Karpas-422 (cell line): ENCODE measurements around the gene MAP3K3. TPM values are rescaled to one million over a fixed set of nuclear protein-coding genes. Genes with fewer than 3 reads are reported as not detected.

Source experiments
- DNase-seq: peaks from one replicate; pipeline ENCODE4 v3.0.0-alpha.2; 2015
- H2AFZ ChIP-seq: fragments of 200-600 bp; sonication (generic); 2 replicates; pipeline ENCODE4 v1.6.1; 2014; ENCODE audit warnings: antibody characterized with exemption, low read length, mixed read lengths
- H3K27ac ChIP-seq: fragments of 200-600 bp; sonication (generic); 2 replicates; pipeline ENCODE4 v1.5.1; 2014; ENCODE audit warnings: mild to moderate bottlenecking, low read length, moderate library complexity
- H3K27me3 ChIP-seq: fragments of 200-600 bp; sonication (generic); 2 replicates; pipeline ENCODE4 v1.6.1; 2014; ENCODE audit warnings: low read length, mixed read lengths
- H3K36me3 ChIP-seq: fragments of 200-600 bp; sonication (generic); 2 replicates; pipeline ENCODE4 v1.6.1; 2014; ENCODE audit warnings: low read length, mixed read lengths; ENCODE audit not compliant: insufficient read depth
- H3K4me1 ChIP-seq: fragments of 200-600 bp; sonication (generic); 2 replicates; pipeline ENCODE4 v1.6.1; 2014; ENCODE audit warnings: mild to moderate bottlenecking, low read length, mixed read lengths
- H3K4me2 ChIP-seq: fragments of 200-600 bp; sonication (generic); 2 replicates; pipeline ENCODE4 v1.6.1; 2014; ENCODE audit warnings: low read length, low read depth, mild to moderate bottlenecking; ENCODE audit not compliant: poor library complexity, severe bottlenecking
- H3K4me3 ChIP-seq: fragments of 200-600 bp; sonication (generic); 2 replicates; pipeline ENCODE4 v1.5.1; 2014; ENCODE audit warnings: mild to moderate bottlenecking, antibody characterized with exemption, low read length, mixed read lengths
- H3K79me2 ChIP-seq: fragments of 200-600 bp; sonication (generic); 2 replicates; pipeline ENCODE4 v1.6.1; 2014; ENCODE audit warnings: mild to moderate bottlenecking, low read length, mixed read lengths
- H3K9ac ChIP-seq: fragments of 200-600 bp; sonication (generic); 2 replicates; pipeline ENCODE4 v1.6.0; 2014; ENCODE audit warnings: low read length
- H3K9me2 ChIP-seq: fragments of 200-600 bp; sonication (generic), shearing (Covaris generic); replicated peaks from 2 replicates; pipeline ENCODE4 v1.6.0; 2014; ENCODE audit warnings: mild to moderate bottlenecking, low read length, moderate library complexity; ENCODE audit not compliant: insufficient read depth
- H3K9me3 ChIP-seq: fragments of 300-700, 200-600 bp; sonication (generic); 2 replicates; pipeline ENCODE4 v1.6.1; 2014; ENCODE audit warnings: low read length, mixed read lengths
- H4K20me1 ChIP-seq: fragments of 200-600 bp; sonication (generic); 2 replicates; pipeline ENCODE4 v1.6.1; 2014; ENCODE audit warnings: mild to moderate bottlenecking, antibody characterized with exemption, low read length, low read depth; ENCODE audit not compliant: insufficient read depth
- total RNA-seq: library from RNA; depleted of rRNA; stranded (reverse); fragments of >200 nt; shearing (Covaris generic); gene quantifications from 2 replicates; pipeline ENCODE4 v1.2.3, GENCODE V29; 2014; ENCODE audit warnings: low replicate concordance

Gene MAP3K3
- total RNA-seq, 1 experiment from 2014 or later, result 17.8 TPM

- Histone ChIP-seq H3K79me2 (peaks cover 82% of the 10 kb centered on the region), H4K20me1 (peaks cover 11% of the 10 kb centered on the region; the same call in 1 of the 2 replicates)
Observed at GRCh38 chr17:63626551-63627180, 4.4 kb downstream of the MAP3K3 start.

GRCh38 chr17:63629627-63630026 lies 7.4 kb downstream of the MAP3K3 start:
- H3K4me2 ChIP-seq, result no peak overlapping the region
- H3K4me1 ChIP-seq, result peaks cover 10% of the 10 kb centered on the region
- H3K36me3 ChIP-seq, result no peaks in the 10 kb centered on the region
- peaks cover 70% of the 10 kb centered on the region for H3K79me2 ChIP-seq
- no peaks in the 10 kb centered on the region for H3K9me3 ChIP-seq
- no peak for DNase-seq
- no peaks in the 10 kb centered on the region for H4K20me1 ChIP-seq
- no peak overlapping the region for H3K27ac ChIP-seq
- no peaks in the 10 kb centered on the region for H3K9me2 ChIP-seq
- H2AFZ ChIP-seq, result no peak overlapping the region
- no peaks in the 10 kb centered on the region for H3K27me3 ChIP-seq
- no peak overlapping the region for H3K9ac ChIP-seq
- H3K4me3 ChIP-seq, result no peak overlapping the region

More at GRCh38 chr17:63626551-63627180, 4.4 kb downstream of the MAP3K3 start:
- Histone ChIP-seq H3K9ac (no peak overlapping the region), H3K4me2 (no peak overlapping the region), H2AFZ (no peak overlapping the region), H3K36me3 (no peaks in the 10 kb centered on the region), H3K27ac (no peak overlapping the region), H3K9me2 (no peaks in the 10 kb centered on the region), H3K4me3 (no peak overlapping the region), H3K9me3 (no peaks in the 10 kb centered on the region), H3K27me3 (no peaks in the 10 kb centered on the region), H3K4me1 (peaks cover 25% of the 10 kb centered on the region)
- DNase-seq, result no peak

GRCh38 chr17:63631062-63631461 lies 8.8 kb downstream of the MAP3K3 start:
- H3K4me2 ChIP-seq, result no peak overlapping the region
- no peak overlapping the region for H3K27ac ChIP-seq
- H3K9me3 ChIP-seq, result no peaks in the 10 kb centered on the region
- peaks cover 56% of the 10 kb centered on the region for H3K79me2 ChIP-seq
- no peaks in the 10 kb centered on the region for H3K9me2 ChIP-seq
- H4K20me1 ChIP-seq, result no peaks in the 10 kb centered on the region
- H3K36me3 ChIP-seq, result peaks cover 5% of the 10 kb centered on the region; the same call in 1 of the 2 replicates
- no peaks in the 10 kb centered on the region for H3K27me3 ChIP-seq
- no peak overlapping the region for H2AFZ ChIP-seq
- H3K9ac ChIP-seq, result no peak overlapping the region
- no peak for DNase-seq
- H3K4me1 ChIP-seq, result peaks cover 9% of the 10 kb centered on the region
- no peak overlapping the region for H3K4me3 ChIP-seq

GRCh38 chr17:63631626-63632025 lies 9.4 kb downstream of the MAP3K3 start:
- no peak overlapping the region for H3K4me2 ChIP-seq
- peaks cover 9% of the 10 kb centered on the region for H3K4me1 ChIP-seq
- peaks cover 50% of the 10 kb centered on the region for H3K79me2 ChIP-seq
- H3K27me3 ChIP-seq, result no peaks in the 10 kb centered on the region
- H3K9me3 ChIP-seq, result no peaks in the 10 kb centered on the region
- no peak overlapping the region for H2AFZ ChIP-seq
- no peak for DNase-seq
- no peaks in the 10 kb centered on the region for H3K9me2 ChIP-seq
- H3K4me3 ChIP-seq, result no peak overlapping the region
- H3K9ac ChIP-seq, result no peak overlapping the region
- no peaks in the 10 kb centered on the region for H4K20me1 ChIP-seq
- no peak overlapping the region for H3K27ac ChIP-seq
- H3K36me3 ChIP-seq, result peaks cover 5% of the 10 kb centered on the region; the same call in 1 of the 2 replicates

- H3K27me3 ChIP-seq, result no peaks in the 10 kb centered on the region
- no peak for DNase-seq
- peaks cover 32% of the 10 kb centered on the region for H3K79me2 ChIP-seq
- no peak overlapping the region for H3K27ac ChIP-seq
- H3K4me2 ChIP-seq, result no peak overlapping the region
- H3K4me1 ChIP-seq, result peaks cover 9% of the 10 kb centered on the region
- no peaks in the 10 kb centered on the region for H3K9me2 ChIP-seq
- H2AFZ ChIP-seq, result no peak overlapping the region
- H3K9me3 ChIP-seq, result no peaks in the 10 kb centered on the region
- H4K20me1 ChIP-seq, result no peaks in the 10 kb centered on the region
- H3K4me3 ChIP-seq, result no peak overlapping the region
- H3K9ac ChIP-seq, result no peak overlapping the region
- peaks cover 5% of the 10 kb centered on the region; the same call in 1 of the 2 replicates for H3K36me3 ChIP-seq
Observed at GRCh38 chr17:63633742-63634141, 11.5 kb downstream of the MAP3K3 start.

- H3K4me1 ChIP-seq, result peaks cover 9% of the 10 kb centered on the region
- no peak overlapping the region for H3K27ac ChIP-seq
- peaks cover 5% of the 10 kb centered on the region; the same call in 1 of the 2 replicates for H3K36me3 ChIP-seq
- no peak overlapping the region for H3K4me3 ChIP-seq
- H3K27me3 ChIP-seq, result no peaks in the 10 kb centered on the region
- no peaks in the 10 kb centered on the region for H4K20me1 ChIP-seq
- H3K9me2 ChIP-seq, result no peaks in the 10 kb centered on the region
- peaks cover 28% of the 10 kb centered on the region for H3K79me2 ChIP-seq
- DNase-seq, result no peak
- no peak overlapping the region for H2AFZ ChIP-seq
- no peak overlapping the region for H3K9ac ChIP-seq
- H3K4me2 ChIP-seq, result no peak overlapping the region
- no peaks in the 10 kb centered on the region for H3K9me3 ChIP-seq
Observed at GRCh38 chr17:63634163-63634562, 11.9 kb downstream of the MAP3K3 start.

GRCh38 chr17:63634816-63635215 lies 12.6 kb downstream of the MAP3K3 start:
- H3K9ac ChIP-seq, result no peak overlapping the region
- H4K20me1 ChIP-seq, result no peaks in the 10 kb centered on the region

GRCh38 chr17:63635290-63635689 lies 13.1 kb downstream of the MAP3K3 start:
- Histone ChIP-seq H3K27ac (no peak overlapping the region), H4K20me1 (no peaks in the 10 kb centered on the region), H3K9me3 (no peaks in the 10 kb centered on the region), H3K9me2 (no peaks in the 10 kb centered on the region), H3K9ac (no peak overlapping the region), H3K27me3 (no peaks in the 10 kb centered on the region), H3K4me3 (no peak overlapping the region), H3K4me1 (peaks cover 9% of the 10 kb centered on the region), H2AFZ (no peak overlapping the region), H3K36me3 (peaks cover 5% of the 10 kb centered on the region; the same call in 1 of the 2 replicates), H3K4me2 (no peak overlapping the region), H3K79me2 (peaks cover 18% of the 10 kb centered on the region)
- no peak for DNase-seq

More at GRCh38 chr17:63634816-63635215, 12.6 kb downstream of the MAP3K3 start:
- Histone ChIP-seq H3K79me2 (peaks cover 22% of the 10 kb centered on the region), H3K9me2 (no peaks in the 10 kb centered on the region), H3K4me2 (no peak overlapping the region), H2AFZ (no peak overlapping the region), H3K9me3 (no peaks in the 10 kb centered on the region), H3K4me3 (no peak overlapping the region), H3K36me3 (peaks cover 5% of the 10 kb centered on the region; the same call in 1 of the 2 replicates), H3K4me1 (peaks cover 9% of the 10 kb centered on the region), H3K27me3 (no peaks in the 10 kb centered on the region), H3K27ac (no peak overlapping the region)
- DNase-seq, result no peak
